Uterus (tissue), 4 donors: ENCODE data around the gene GAMT. TPM values are rescaled to one million over a fixed set of nuclear protein-coding genes. Genes with fewer than 3 reads are reported as not detected.

ENCODE experiments used
- DNase-seq, 2 donors: peaks; one replicate each; pipeline ENCODE4 v3.0.0-alpha.2; 2019 to 2020
- H3K27ac ChIP-seq, 2 donors: fragments of 200-600 bp; sonication (generic); 1 replicate in 1 of 2; 2 replicates in 1 of 2; pipeline ENCODE4 v1.5.1; 2016 to 2018
- H3K27me3 ChIP-seq, 2 donors: fragments of 200-600 bp; sonication (generic); one replicate each; pipeline ENCODE4 v1.5.1; 2018 to 2019; ENCODE audit warnings: control low read depth in 1 of 2
- H3K36me3 ChIP-seq, 2 donors: fragments of 200-600 bp; sonication (generic); one replicate each; pipeline ENCODE4 v1.5.1; 2019; ENCODE audit warnings: control low read depth in 1 of 2
- H3K4me1 ChIP-seq, 2 donors: fragments of 200-600 bp; sonication (generic); one replicate each; pipeline ENCODE4 v1.5.1; 2018 to 2019; ENCODE audit warnings: control low read depth in 1 of 2
- H3K4me3 ChIP-seq, 2 donors: fragments of 200-600 bp; sonication (generic); 1 replicate in 1 of 2; 2 replicates in 1 of 2; pipeline ENCODE4 v1.5.1; 2018 to 2019; ENCODE audit warnings: mild to moderate bottlenecking in 1 of 2
- H3K9me3 ChIP-seq, 2 donors: fragments of 200-600 bp; sonication (generic); one replicate each; pipeline ENCODE4 v1.5.1; 2019; ENCODE audit warnings: control low read depth in 1 of 2
- POLR2A ChIP-seq, 2 donors: fragments of 450-650 bp; IDR thresholded peaks; one replicate each; pipeline ENCODE4 v1.6.1; 2016; ENCODE audit warnings: antibody characterized with exemption in 2 of 2, mild to moderate bottlenecking in 1 of 2, moderate library complexity in 1 of 2
- intact Hi-C: fragments of 100-400 bp; cut with DNase I; formaldehyde crosslinking; loops from one replicate; pipeline ENCODE4 v1.15.1; 2023; ENCODE audit warnings: low total_unique reads
- total RNA-seq, 4 donors: library from RNA; depleted of rRNA in 3 of 4; stranded (reverse); fragments of >200 nt in 3 of 4; gene quantifications; one replicate each; pipeline versions ENCODE4 v1.1.0 to v1.2.4, GENCODE V29; 2014 to 2023
- TF ChIP-seq, protein P1 (sequence below), 4 experiments: fragments of 200-600 bp in 2 of 4; fragments of 450-650 bp in 2 of 4; sonication (generic) in 2 of 4; IDR thresholded peaks; one replicate each; pipeline ENCODE4 v1.5.1; 2016 to 2019; ENCODE audit warnings: antibody characterized with exemption in 4 of 4, mild to moderate bottlenecking in 2 of 4, moderate library complexity in 1 of 4
- donor health status: DM: yes; HTN: yes; CAD: no.

Gene GAMT
- total RNA-seq, 4 donors from 2014 or later, result 3.3 to 14.4 (median 8.4) TPM

DNA sequence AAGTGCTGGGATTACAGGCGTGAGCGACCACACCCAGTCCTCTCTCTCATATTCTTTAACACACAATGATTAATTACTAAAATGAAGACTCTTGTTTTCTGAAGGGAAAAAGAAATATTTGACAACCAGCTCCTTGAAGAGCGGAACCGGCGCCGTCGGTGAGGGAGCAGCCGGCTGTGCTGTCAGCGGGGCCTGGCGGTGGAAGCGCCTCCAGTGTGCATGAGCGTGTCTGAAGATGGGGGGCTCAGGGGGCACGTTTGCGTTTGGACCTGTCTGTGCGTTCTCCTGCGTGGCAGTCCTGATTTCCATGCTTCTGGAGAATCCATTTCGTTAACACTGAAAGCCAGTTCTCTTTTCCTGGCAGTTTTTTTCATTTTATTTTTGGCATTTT lies 24.9 kb downstream of the GAMT start:
- intact Hi-C loops, result no loop called here
- Histone ChIP-seq H3K4me3 (no peak overlapping the region), H3K27ac (no peak overlapping the region), H3K27me3 (no peaks in the 10 kb centered on the region), H3K9me3 (no peaks in the 10 kb centered on the region), H3K4me1 (no peaks in the 10 kb centered on the region), H3K36me3 (no peaks in the 10 kb centered on the region)
- TF ChIP-seq, protein P1, sequence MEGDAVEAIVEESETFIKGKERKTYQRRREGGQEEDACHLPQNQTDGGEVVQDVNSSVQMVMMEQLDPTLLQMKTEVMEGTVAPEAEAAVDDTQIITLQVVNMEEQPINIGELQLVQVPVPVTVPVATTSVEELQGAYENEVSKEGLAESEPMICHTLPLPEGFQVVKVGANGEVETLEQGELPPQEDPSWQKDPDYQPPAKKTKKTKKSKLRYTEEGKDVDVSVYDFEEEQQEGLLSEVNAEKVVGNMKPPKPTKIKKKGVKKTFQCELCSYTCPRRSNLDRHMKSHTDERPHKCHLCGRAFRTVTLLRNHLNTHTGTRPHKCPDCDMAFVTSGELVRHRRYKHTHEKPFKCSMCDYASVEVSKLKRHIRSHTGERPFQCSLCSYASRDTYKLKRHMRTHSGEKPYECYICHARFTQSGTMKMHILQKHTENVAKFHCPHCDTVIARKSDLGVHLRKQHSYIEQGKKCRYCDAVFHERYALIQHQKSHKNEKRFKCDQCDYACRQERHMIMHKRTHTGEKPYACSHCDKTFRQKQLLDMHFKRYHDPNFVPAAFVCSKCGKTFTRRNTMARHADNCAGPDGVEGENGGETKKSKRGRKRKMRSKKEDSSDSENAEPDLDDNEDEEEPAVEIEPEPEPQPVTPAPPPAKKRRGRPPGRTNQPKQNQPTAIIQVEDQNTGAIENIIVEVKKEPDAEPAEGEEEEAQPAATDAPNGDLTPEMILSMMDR (IDR thresholded peaks at IDR 0.05), result no peak
- no peak for TF ChIP-seq POLR2A (IDR thresholded peaks at IDR 0.05)
- no peak for DNase-seq

GRCh38 chr19:1374250-1374577 lies 27.1 kb downstream of the GAMT start:
- Histone ChIP-seq H3K4me1 (no peaks in the 10 kb centered on the region), H3K36me3 (no peaks in the 10 kb centered on the region), H3K9me3 (no peaks in the 10 kb centered on the region), H3K27ac (peak overlapping the region in 1 of 2 donors; percentile 12), H3K4me3 (no peak overlapping the region), H3K27me3 (no peaks in the 10 kb centered on the region)
- DNase-seq, result no peak
- intact Hi-C loops, result no loop called here
- TF ChIP-seq, protein P1 (IDR thresholded peaks at IDR 0.05), result no peak
- TF ChIP-seq POLR2A (IDR thresholded peaks at IDR 0.05), result no peak

DNA sequence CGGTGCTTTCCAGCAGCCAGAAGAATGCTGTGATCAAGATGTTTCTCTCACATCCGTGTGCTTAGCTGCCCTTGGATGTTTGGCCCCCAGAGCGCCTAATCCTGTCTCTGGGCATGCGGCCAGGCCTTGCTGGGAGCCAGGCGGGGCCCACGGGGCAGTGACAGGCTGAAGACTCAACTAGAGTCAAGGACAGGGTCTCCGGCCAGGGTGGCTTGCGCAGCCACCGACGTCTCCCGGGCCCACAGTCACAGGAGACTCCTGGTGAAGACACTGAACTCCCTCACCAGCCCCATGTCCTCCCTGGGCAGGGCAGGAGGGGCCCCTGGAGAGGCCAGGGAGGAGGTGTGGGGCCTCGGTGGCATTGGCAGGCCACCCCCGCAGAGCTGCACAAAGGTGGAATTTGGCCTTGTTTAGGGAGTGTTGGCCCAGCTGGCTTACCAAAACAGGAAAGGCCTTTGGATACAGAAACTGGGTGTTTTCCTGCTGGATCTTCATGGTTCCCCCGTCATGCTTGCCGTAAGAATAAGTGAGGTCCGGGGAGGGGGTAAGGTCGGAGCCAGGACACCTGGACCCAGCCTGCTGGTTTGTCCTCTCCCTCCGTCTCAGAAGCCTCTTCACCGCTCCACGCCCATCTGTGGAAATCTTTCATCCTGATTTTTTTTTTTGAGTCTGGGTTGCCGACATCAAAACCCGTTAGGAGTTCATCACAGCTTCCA lies 27.6 kb downstream of the GAMT start:
- intact Hi-C loops, result no loop called here
- H3K27me3 ChIP-seq, result no peaks in the 10 kb centered on the region
- no peaks in the 10 kb centered on the region for H3K4me1 ChIP-seq
- H3K9me3 ChIP-seq, result no peaks in the 10 kb centered on the region
- H3K36me3 ChIP-seq, result no peaks in the 10 kb centered on the region
- no peak for DNase-seq
- H3K4me3 ChIP-seq, result no peak overlapping the region
- H3K27ac ChIP-seq, result peak overlapping the region; percentile 12 to 23
- TF ChIP-seq, protein P1 (IDR thresholded peaks at IDR 0.05), result no peak
- no peak for TF ChIP-seq POLR2A (IDR thresholded peaks at IDR 0.05)

- H3K27ac ChIP-seq, result no peak overlapping the region
Measured at GRCh38 chr19:1373042-1373533, 28.3 kb downstream of the GAMT start.

More at GRCh38 chr19:1373042-1373533, 28.3 kb downstream of the GAMT start:
- no peaks in the 10 kb centered on the region for H3K4me1 ChIP-seq
- no peaks in the 10 kb centered on the region for H3K36me3 ChIP-seq
- intact Hi-C loops, result no loop called here
- H3K27me3 ChIP-seq, result no peaks in the 10 kb centered on the region
- H3K9me3 ChIP-seq, result no peaks in the 10 kb centered on the region
- no peak overlapping the region for H3K4me3 ChIP-seq
- DNase-seq, result no peak
- TF ChIP-seq, protein P1 (IDR thresholded peaks at IDR 0.05), result no peak
- no peak for TF ChIP-seq POLR2A (IDR thresholded peaks at IDR 0.05)
